ENCODE results near the gene MNAT1.

DNA sequence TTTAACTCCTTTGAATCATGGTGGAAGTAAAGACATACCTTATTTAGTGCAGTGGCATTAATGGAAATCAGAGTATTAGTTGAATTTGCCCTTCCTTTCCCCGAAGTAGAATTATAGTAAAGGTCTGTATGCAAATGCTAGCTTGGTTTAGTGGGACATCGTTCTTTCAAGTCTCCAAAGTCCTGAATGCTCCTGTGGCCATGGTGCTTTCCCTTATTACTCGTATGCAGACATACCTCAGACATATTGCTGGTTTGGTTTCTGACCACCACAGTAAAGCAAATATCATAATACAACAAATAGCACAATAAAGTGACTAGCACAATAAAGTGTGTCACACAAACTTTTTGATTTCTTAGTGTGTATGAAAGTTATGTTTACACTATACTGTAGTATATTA lies 52.3 kb downstream of the MNAT1 start:
- TF ChIP-seq, protein P1, sequence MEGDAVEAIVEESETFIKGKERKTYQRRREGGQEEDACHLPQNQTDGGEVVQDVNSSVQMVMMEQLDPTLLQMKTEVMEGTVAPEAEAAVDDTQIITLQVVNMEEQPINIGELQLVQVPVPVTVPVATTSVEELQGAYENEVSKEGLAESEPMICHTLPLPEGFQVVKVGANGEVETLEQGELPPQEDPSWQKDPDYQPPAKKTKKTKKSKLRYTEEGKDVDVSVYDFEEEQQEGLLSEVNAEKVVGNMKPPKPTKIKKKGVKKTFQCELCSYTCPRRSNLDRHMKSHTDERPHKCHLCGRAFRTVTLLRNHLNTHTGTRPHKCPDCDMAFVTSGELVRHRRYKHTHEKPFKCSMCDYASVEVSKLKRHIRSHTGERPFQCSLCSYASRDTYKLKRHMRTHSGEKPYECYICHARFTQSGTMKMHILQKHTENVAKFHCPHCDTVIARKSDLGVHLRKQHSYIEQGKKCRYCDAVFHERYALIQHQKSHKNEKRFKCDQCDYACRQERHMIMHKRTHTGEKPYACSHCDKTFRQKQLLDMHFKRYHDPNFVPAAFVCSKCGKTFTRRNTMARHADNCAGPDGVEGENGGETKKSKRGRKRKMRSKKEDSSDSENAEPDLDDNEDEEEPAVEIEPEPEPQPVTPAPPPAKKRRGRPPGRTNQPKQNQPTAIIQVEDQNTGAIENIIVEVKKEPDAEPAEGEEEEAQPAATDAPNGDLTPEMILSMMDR (IDR thresholded peaks at IDR 0.05), result no peak
- TF ChIP-seq POLR2A (IDR thresholded peaks at IDR 0.05), result no peak

Measured in lower leg skin (tissue), 3 donors.